ENCODE results near the gene SLC5A2. TPM values are rescaled to one million over a fixed set of nuclear protein-coding genes. Genes with fewer than 3 reads are reported as not detected.

Gene SLC5A2
- total RNA-seq, 4 donors from 2014 or later = not detected

DNA sequence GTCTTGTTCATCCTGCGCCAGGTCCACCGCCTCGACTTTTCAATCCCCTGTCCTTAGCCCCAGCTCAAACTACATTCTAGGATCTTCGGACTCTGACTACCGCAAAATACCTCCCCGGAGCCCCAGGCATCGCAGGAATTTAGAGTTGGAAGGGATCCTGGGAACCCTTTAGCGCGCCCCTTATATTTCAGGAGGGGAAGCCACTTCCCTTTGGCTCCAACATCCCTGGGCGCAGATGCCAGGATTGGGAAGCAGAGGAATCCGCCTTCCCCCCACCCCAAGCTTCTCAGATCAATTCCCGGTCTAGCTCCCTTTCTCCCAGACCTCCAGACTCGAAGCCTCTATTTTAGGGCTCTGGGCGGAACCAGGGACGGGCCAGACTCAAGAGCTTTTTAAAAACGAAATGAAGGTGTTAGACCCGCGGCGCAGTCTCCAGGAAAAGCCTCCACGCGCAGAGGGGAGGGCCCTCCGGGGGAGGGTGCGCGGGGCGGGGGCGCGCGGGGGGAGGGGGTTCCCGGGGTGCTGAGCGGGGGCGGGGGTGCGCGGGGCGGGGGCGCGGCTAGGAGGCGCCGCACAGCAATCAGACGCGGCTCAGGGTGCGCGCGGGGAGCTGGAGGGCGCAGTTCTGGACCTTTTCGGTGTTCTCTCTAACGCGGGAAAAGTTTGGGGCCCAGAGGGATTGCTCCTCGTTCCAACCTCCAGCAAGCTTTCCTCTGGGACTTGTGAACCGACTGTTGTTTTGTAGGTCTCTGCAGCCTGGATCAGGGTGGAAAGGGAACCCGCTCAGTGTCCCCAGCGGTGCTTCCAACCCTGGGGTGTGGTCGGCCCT, 46.4 kb downstream of the SLC5A2 start:
- Histone ChIP-seq H3K27me3 (peaks cover 0 to 68% (median 0%) of the 10 kb centered on the region in 4 donors), H3K4me1 (peaks cover 0 to 19% (median 3%) of the 10 kb centered on the region in 3 donors), H3K36me3 (no peaks in the 10 kb centered on the region), H3K4me3 (peak overlapping the region; percentile 14 to 64 (median 40)), H3K9me3 (no peaks in the 10 kb centered on the region), H3K27ac (no peak overlapping the region)
- 5 to 28% methylated on average over 6 to 29 of the region's 52 CpGs for WGBS, 2 donors
- no peak for DNase-seq
- intact Hi-C loops (cut with DNase I) = no loop called here
- TF ChIP-seq POLR2A (IDR thresholded peaks at IDR 0.05) = no peak
- TF ChIP-seq, protein P1, sequence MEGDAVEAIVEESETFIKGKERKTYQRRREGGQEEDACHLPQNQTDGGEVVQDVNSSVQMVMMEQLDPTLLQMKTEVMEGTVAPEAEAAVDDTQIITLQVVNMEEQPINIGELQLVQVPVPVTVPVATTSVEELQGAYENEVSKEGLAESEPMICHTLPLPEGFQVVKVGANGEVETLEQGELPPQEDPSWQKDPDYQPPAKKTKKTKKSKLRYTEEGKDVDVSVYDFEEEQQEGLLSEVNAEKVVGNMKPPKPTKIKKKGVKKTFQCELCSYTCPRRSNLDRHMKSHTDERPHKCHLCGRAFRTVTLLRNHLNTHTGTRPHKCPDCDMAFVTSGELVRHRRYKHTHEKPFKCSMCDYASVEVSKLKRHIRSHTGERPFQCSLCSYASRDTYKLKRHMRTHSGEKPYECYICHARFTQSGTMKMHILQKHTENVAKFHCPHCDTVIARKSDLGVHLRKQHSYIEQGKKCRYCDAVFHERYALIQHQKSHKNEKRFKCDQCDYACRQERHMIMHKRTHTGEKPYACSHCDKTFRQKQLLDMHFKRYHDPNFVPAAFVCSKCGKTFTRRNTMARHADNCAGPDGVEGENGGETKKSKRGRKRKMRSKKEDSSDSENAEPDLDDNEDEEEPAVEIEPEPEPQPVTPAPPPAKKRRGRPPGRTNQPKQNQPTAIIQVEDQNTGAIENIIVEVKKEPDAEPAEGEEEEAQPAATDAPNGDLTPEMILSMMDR (IDR thresholded peaks at IDR 0.05) = no peak

DNA sequence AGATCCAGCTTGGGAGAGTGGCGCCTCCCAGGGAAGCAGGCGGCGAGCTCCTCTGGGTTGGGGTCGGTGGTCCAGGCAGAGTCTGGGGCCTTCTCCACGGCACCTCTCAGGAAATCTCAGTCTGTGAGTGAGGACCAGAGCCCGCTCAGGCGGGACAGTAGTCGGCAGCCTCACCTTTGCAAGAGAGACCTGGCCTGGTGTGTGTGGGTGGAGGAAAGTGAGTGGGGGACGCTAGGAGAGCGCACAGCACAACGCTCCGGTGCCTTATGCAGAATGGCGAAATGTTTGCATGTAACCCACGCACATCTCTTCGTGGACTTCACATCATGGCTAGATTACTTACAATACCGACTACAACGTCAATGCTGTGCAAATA, 47.0 kb downstream of the SLC5A2 start:
- H3K27ac ChIP-seq = no peak overlapping the region
- intact Hi-C loops (cut with DNase I) = no loop called here
- WGBS, 2 donors = 20 to 34% methylated on average over 8 to 9 of the region's 17 CpGs

DNA sequence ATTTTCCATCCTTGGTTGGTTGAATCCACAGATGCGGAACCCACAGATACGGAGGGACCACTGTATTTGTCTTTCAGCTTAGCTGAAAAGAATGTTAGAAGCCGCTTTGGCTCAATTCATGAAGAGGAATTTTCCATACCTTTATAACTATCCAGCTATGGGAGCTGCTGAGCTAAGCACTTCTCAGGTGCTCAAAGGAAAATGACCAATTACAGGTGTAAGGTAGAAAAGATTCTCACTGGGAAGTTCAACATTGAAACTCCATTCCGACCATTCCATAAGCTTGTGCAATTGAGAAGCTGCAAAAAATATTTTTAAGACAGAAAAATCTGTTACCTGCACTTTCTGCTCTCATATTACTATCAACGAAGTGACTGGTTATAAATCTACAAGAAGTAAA, 47.5 kb downstream of the SLC5A2 start:
- intact Hi-C loops (cut with DNase I) = no loop called here
- Histone ChIP-seq H3K36me3 (no peaks in the 10 kb centered on the region), H3K27ac (no peak overlapping the region), H3K27me3 (peaks cover 0 to 69% (median 0%) of the 10 kb centered on the region in 4 donors), H3K4me1 (peaks cover 0 to 19% (median 3%) of the 10 kb centered on the region in 3 donors), H3K4me3 (no peak overlapping the region), H3K9me3 (no peaks in the 10 kb centered on the region)
- WGBS, 2 donors = 59 to 62% methylated on average over 5 of the region's 5 CpGs
- DNase-seq = no peak
- TF ChIP-seq, protein P1 (IDR thresholded peaks at IDR 0.05) = no peak
- no peak for TF ChIP-seq POLR2A (IDR thresholded peaks at IDR 0.05)

More for the DNA sequence above, 47.0 kb downstream of the SLC5A2 start:
- TF ChIP-seq POLR2A (IDR thresholded peaks at IDR 0.05) = no peak
- TF ChIP-seq, protein P1 (IDR thresholded peaks at IDR 0.05) = no peak
- Histone ChIP-seq H3K9me3 (no peaks in the 10 kb centered on the region), H3K27me3 (peaks cover 0 to 69% (median 0%) of the 10 kb centered on the region in 4 donors), H3K36me3 (no peaks in the 10 kb centered on the region), H3K4me1 (peaks cover 0 to 19% (median 3%) of the 10 kb centered on the region in 3 donors), H3K4me3 (peak overlapping the region; percentile 14 to 64 (median 40))
- no peak for DNase-seq

DNA sequence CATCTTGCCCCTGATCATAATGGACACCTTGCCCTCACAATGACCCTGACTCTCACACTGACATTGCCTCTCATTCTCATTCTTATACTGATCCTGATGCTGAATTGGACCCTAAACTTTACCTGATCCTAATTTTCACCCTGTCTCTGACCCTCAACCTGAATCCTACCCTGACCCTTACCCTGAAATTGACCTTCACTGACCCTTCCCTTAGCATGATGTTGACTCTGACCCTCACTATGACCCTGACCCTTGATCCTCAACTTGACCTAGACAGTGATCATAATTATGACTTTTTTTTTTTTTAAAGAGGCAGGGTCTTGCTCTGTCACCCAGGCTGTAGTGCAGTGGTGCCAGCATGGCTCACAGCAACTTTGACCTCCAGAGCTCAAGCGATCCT, 48.2 kb downstream of the SLC5A2 start:
- DNase-seq = no peak
- no peaks in the 10 kb centered on the region for H3K9me3 ChIP-seq
- no peak for TF ChIP-seq POLR2A (IDR thresholded peaks at IDR 0.05)
- peaks cover 0 to 19% (median 3%) of the 10 kb centered on the region in 3 donors for H3K4me1 ChIP-seq
- peaks cover 0 to 70% (median 0%) of the 10 kb centered on the region in 4 donors for H3K27me3 ChIP-seq
- no peak overlapping the region for H3K4me3 ChIP-seq
- intact Hi-C loops (cut with DNase I) = no loop called here
- no peaks in the 10 kb centered on the region for H3K36me3 ChIP-seq
- no peak overlapping the region for H3K27ac ChIP-seq
- WGBS, 2 donors = 100% methylated on average over 1 of the region's 1 CpG

DNA sequence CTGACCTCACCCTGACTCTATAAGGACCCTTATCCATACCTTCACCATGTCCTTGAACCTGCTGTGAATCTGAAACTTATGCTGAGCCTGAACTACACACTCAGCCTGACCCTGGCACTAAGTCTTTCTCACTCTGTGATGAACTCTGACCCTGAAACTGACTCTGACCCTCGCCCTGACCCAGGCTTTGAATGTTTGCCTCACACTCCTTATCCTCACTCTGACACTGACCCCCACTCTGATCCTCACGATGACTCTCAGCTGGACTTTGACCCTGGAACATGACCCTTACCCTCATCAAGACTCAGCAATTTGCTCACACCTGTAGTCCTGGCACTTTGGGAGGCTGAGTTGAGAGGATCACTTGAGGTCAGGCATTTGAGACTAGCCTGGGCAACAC, 49.2 kb downstream of the SLC5A2 start:
- H3K9me3 ChIP-seq = no peaks in the 10 kb centered on the region
- no peak overlapping the region for H3K4me3 ChIP-seq
- peaks cover 0 to 20% (median 3%) of the 10 kb centered on the region in 3 donors for H3K4me1 ChIP-seq
- intact Hi-C loops (cut with DNase I) = no loop called here
- no peak for TF ChIP-seq POLR2A (IDR thresholded peaks at IDR 0.05)
- TF ChIP-seq, protein P1 (IDR thresholded peaks at IDR 0.05) = no peak
- peaks cover 0 to 77% (median 0%) of the 10 kb centered on the region in 4 donors for H3K27me3 ChIP-seq
- H3K27ac ChIP-seq = no peak overlapping the region
- 38 to 64% methylated on average over 1 to 2 of the region's 2 CpGs for WGBS, 2 donors
- no peaks in the 10 kb centered on the region for H3K36me3 ChIP-seq
- DNase-seq = no peak
